GM12878 (cell line): ENCODE measurements around the gene MYO7B. TPM values are rescaled to one million over a fixed set of nuclear protein-coding genes. Genes with fewer than 3 reads are reported as not detected.

Experiments used
- ATAC-seq: fragments of 200-7000 bp; cut with Tn5 transposase; 3 replicates; pipeline ENCODE4 v1.9.1; 2020; ENCODE audit warnings: mild to moderate bottlenecking, moderate library complexity
- BruUV-seq: library from RNA; stranded (reverse); fragments of 400-500 nt; replicated peaks from 2 replicates; lab custom pipeline; 2021; lab: Mats Ljungman, UMichigan
- CTCF ChIA-PET: fragments of 300-600 bp; sonication (Branson Sonifier 250); formaldehyde crosslinking; extraction: SDS; loops from one replicate; lab custom pipeline; 2021; ENCODE audit warnings: inconsistent platforms; lab: Yijun Ruan, JAX
- POLR2A ChIA-PET: fragments of 350-600 bp; formaldehyde crosslinking; extraction: SDS; loops from one replicate; lab custom pipeline; 2021; ENCODE audit warnings: inconsistent platforms; lab: Charles Lee
- RAD21 ChIA-PET: fragments of 300-600 bp; sonication (Branson Sonifier 250); formaldehyde crosslinking; loops from one replicate; lab custom pipeline; 2023; ENCODE audit warnings: antibody characterized with exemption; ENCODE audit not compliant: unreplicated experiment; lab: Charles Lee
- SMC1A ChIA-PET: fragments of 300-600 bp; sonication (Branson Sonifier 250); formaldehyde crosslinking; loops from one replicate; lab custom pipeline; 2023; ENCODE audit not compliant: unreplicated experiment, uncharacterized antibody; lab: Charles Lee
- DNase-seq: peaks from one replicate; pipeline ENCODE4 v3.0.0-alpha.2; 2011; ENCODE audit warnings: low read depth, low spot score
- FAIRE-seq: peaks from 3 replicates; lab custom pipeline; 2011; peaks lifted over from hg19 to GRCh38; lab: Jason Lieb, UNC
- H2AFZ ChIP-seq: 2 replicates; pipeline ENCODE4 v1.6.0; 2011; ENCODE audit warnings: low read depth, low read length, control low read depth; ENCODE audit not compliant: control insufficient read depth
- H3K27ac ChIP-seq: 2 replicates; pipeline ENCODE4 v1.5.1; 2011; ENCODE audit warnings: control low read depth; ENCODE audit not compliant: control insufficient read depth, insufficient read depth
- H3K27me3 ChIP-seq, 2 experiments: replicated peaks in 1 of 2; 2 replicates each; pipeline versions ENCODE4 v1.6.0 to v1.6.1; 2011; ENCODE audit warnings: low read length in 1 of 2; ENCODE audit not compliant: control insufficient read depth in 2 of 2, insufficient read depth in 2 of 2
- H3K36me3 ChIP-seq, 2 experiments: 2 replicates each; pipeline ENCODE4 v1.5.1; 2011; ENCODE audit warnings: low read length in 1 of 2; ENCODE audit not compliant: control insufficient read depth in 2 of 2, insufficient read depth in 2 of 2
- H3K4me1 ChIP-seq: 2 replicates; pipeline ENCODE4 v1.6.1; 2011; ENCODE audit warnings: mild to moderate bottlenecking, low read length, moderate library complexity, mixed read lengths; ENCODE audit not compliant: control insufficient read depth, insufficient read depth
- H3K4me2 ChIP-seq: 2 replicates; pipeline ENCODE4 v1.6.0; 2011; ENCODE audit warnings: control low read depth; ENCODE audit not compliant: control insufficient read depth, insufficient read depth
- H3K4me3 ChIP-seq: fragments of 200-600 bp; sonication (generic); 2 replicates; pipeline ENCODE4 v1.5.1; 2016
- H3K79me2 ChIP-seq: 2 replicates; pipeline ENCODE4 v1.6.0; 2011; ENCODE audit warnings: low read length; ENCODE audit not compliant: control insufficient read depth, insufficient read depth
- H3K9ac ChIP-seq: 2 replicates; pipeline ENCODE4 v1.8.0; 2011; ENCODE audit warnings: low read length, control low read depth, mixed read lengths; ENCODE audit not compliant: control insufficient read depth, insufficient read depth
- H3K9me3 ChIP-seq: replicated peaks from 3 replicates; pipeline ENCODE4 v1.5.1; 2011; ENCODE audit warnings: mild to moderate bottlenecking, low read length; ENCODE audit not compliant: control insufficient read depth, insufficient read depth
- H4K20me1 ChIP-seq: 2 replicates; pipeline ENCODE4 v1.6.0; 2011; ENCODE audit not compliant: control insufficient read depth, insufficient read depth
- KAT2A ChIP-seq: conservative IDR thresholded peaks from 2 replicates; pipeline ENCODE4 v1.6.1; 2011; ENCODE audit warnings: low read depth, low read length; ENCODE audit not compliant: control insufficient read depth
- MXI1 ChIP-seq: fragments of 150-350 bp; IDR thresholded peaks from 2 replicates; pipeline ENCODE4 v1.6.1; 2011; ENCODE audit warnings: low read depth, mild to moderate bottlenecking, inconsistent platforms, low read length, improper control_type of control experiment
- SUZ12 ChIP-seq: fragments of 200-600 bp; sonication (generic); IDR thresholded peaks from one replicate; pipeline ENCODE4 v1.6.1; 2018; ENCODE audit warnings: antibody characterized with exemption, mild to moderate bottlenecking; ENCODE audit not compliant: unreplicated experiment
- WGBS: methylation state at CpG from one replicate; pipeline ENCODE4 v1.1.6; 2016; ENCODE audit warnings: low lambda C conversion rate; ENCODE audit not compliant: insufficient replicate concordance, insufficient coverage; ENCODE audit errors: missing lambda C conversion rate; 5-methylcytosine and 5-hydroxymethylcytosine counted together
- in situ Hi-C: fragments of 300-500 bp; cut with MboI; formaldehyde crosslinking; loops from 9 replicates; pipeline ENCODE4 v1.14.3; 2018; ENCODE audit warnings: mixed read lengths
- intact Hi-C: fragments of 100-400 bp; cut with micrococcal nuclease; formaldehyde crosslinking; loops from one replicate; pipeline ENCODE4 v1.14.2; 2022; ENCODE audit not compliant: unreplicated experiment
- polyA plus RNA-seq, 11 experiments: library from polyadenylated mRNA; depleted of rRNA in 4 of 11; unstranded in 6 of 11; stranded (reverse) in 5 of 11; fragments of >200 nt; fragmentation: Nextera tagmentation in 4 of 11; fragmentation: Illumina TruSeq in 1 of 11; extraction: Ambion mirVana in 4 of 11; extraction: Trizol in 1 of 11; gene quantifications; 1 replicate in 1 of 11; 2 replicates in 10 of 11; pipeline versions ENCODE4 v1.2.1 to v1.2.3, GENCODE V29; 2011 to 2016; ENCODE audit warnings: inconsistent platforms in 2 of 11, missing spikeins in 2 of 11, low read depth in 1 of 11
- total RNA-seq, 4 experiments: library from RNA; depleted of rRNA in 3 of 4; stranded (reverse); fragments of >200 nt in 3 of 4; fragmentation: Illumina TruSeq in 1 of 4; extraction: Trizol in 1 of 4; gene quantifications; 2 replicates each; pipeline versions ENCODE4 v1.2.1 to v1.2.3, GENCODE V29; 2013 to 2021
- TF ChIP-seq, protein P1 (sequence below): fragments of 450-650 bp; formaldehyde crosslinking; IDR thresholded peaks from 2 replicates; pipeline ENCODE4 v1.5.0; 2022; ENCODE audit warnings: mild to moderate bottlenecking, missing genetic modification characterization
- TF ChIP-seq, protein P2 (sequence below): fragments of 450-650 bp; IDR thresholded peaks from 2 replicates; pipeline ENCODE4 v1.6.1; 2014; ENCODE audit warnings: mild to moderate bottlenecking

Gene MYO7B
- total and polyA plus RNA-seq, 10 of the 15 experiments (the other 5 are each of a cell fraction or from before 2014, with no cell fraction given) = 0.08 to 4.8 (median 1.2) TPM

DNA sequence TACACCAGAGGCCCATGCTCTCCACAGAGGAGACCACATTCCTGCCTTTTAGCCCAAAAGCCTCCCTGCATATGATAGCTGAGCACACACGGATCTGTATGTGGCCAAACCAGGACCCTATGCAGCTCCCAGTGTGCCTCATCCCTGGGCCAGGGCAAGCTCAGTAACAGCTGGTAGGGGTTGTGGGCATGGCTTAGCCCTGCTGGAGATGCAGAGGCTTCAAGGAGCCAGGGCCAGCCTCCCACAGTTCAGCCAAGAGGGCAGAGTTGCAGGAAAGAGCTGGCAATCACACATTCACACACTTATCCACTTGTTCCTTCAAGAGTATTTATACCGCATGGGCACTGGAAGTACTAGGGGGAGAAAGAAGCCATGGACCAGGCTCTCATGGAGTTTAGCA, 141.4 kb downstream of the MYO7B start:
- Histone ChIP-seq H3K79me2 (no peaks in the 10 kb centered on the region), H3K9ac (no peak overlapping the region), H4K20me1 (0 out of 2 replicates have a peak, but pooled peaks cover 3% of the 10 kb centered on the region), H2AFZ (no peak overlapping the region), H3K4me2 (no peak overlapping the region), H3K36me3 (no peaks in the 10 kb centered on the region), H3K4me1 (no peaks in the 10 kb centered on the region), H3K9me3 (no peaks in the 10 kb centered on the region), H3K27me3 (peaks cover 9 to 15% of the 10 kb centered on the region in 2 experiments), H3K27ac (no peak overlapping the region), H3K4me3 (no peak overlapping the region)
- ChIA-PET RAD21 (no interaction called here), SMC1A (no interaction called here), CTCF (no interaction called here), POLR2A (no interaction called here)
- in situ Hi-C loops = no loop called here
- ATAC-seq (no peak), DNase-seq (no peak), FAIRE-seq (no peak)
- TF ChIP-seq, protein P1, sequence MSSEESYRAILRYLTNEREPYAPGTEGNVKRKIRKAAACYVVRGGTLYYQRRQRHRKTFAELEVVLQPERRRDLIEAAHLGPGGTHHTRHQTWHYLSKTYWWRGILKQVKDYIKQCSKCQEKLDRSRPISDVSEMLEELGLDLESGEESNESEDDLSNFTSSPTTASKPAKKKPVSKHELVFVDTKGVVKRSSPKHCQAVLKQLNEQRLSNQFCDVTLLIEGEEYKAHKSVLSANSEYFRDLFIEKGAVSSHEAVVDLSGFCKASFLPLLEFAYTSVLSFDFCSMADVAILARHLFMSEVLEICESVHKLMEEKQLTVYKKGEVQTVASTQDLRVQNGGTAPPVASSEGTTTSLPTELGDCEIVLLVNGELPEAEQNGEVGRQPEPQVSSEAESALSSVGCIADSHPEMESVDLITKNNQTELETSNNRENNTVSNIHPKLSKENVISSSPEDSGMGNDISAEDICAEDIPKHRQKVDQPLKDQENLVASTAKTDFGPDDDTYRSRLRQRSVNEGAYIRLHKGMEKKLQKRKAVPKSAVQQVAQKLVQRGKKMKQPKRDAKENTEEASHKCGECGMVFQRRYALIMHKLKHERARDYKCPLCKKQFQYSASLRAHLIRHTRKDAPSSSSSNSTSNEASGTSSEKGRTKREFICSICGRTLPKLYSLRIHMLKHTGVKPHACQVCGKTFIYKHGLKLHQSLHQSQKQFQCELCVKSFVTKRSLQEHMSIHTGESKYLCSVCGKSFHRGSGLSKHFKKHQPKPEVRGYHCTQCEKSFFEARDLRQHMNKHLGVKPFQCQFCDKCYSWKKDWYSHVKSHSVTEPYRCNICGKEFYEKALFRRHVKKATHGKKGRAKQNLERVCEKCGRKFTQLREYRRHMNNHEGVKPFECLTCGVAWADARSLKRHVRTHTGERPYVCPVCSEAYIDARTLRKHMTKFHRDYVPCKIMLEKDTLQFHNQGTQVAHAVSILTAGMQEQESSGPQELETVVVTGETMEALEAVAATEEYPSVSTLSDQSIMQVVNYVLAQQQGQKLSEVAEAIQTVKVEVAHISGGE (CRISPR knock-in tag) = no peak
- TF ChIP-seq MXI1 (no peak), KAT2A (no peak), SUZ12 (no peak)
- TF ChIP-seq, protein P2, sequence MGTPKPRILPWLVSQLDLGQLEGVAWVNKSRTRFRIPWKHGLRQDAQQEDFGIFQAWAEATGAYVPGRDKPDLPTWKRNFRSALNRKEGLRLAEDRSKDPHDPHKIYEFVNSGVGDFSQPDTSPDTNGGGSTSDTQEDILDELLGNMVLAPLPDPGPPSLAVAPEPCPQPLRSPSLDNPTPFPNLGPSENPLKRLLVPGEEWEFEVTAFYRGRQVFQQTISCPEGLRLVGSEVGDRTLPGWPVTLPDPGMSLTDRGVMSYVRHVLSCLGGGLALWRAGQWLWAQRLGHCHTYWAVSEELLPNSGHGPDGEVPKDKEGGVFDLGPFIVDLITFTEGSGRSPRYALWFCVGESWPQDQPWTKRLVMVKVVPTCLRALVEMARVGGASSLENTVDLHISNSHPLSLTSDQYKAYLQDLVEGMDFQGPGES = no peak
- no TSS peak for BruUV-seq
- WGBS = 70% methylated on average over 2 of the region's 2 CpGs
- intact Hi-C loops = no loop called here
